H9 (cell line): Measurements from ENCODE around the gene RBM34. TPM values are rescaled to one million over a fixed set of nuclear protein-coding genes. Genes with fewer than 3 reads are reported as not detected.

Experiments
- DNase-seq: peaks from one replicate; pipeline ENCODE4 v3.0.0-alpha.2; 2017
- H2AFZ ChIP-seq: one replicate; pipeline ENCODE4 v1.6.1; 2013; ENCODE audit warnings: mild to moderate bottlenecking, low read length, control low read depth, moderate library complexity
- H2AK5ac ChIP-seq: 2 replicates; pipeline ENCODE4 v1.6.1; 2013; ENCODE audit warnings: low read length, control low read depth, mixed read lengths; ENCODE audit not compliant: insufficient read length
- H2BK120ac ChIP-seq: one replicate; pipeline ENCODE4 v1.6.1; 2013; ENCODE audit warnings: low read depth, mild to moderate bottlenecking, low read length, control low read depth, inconsistent platforms; ENCODE audit not compliant: poor library complexity, severe bottlenecking
- H2BK12ac ChIP-seq: 2 replicates; pipeline ENCODE4 v1.6.1; 2013; ENCODE audit warnings: low read length, control low read depth, mixed read lengths, low read depth; ENCODE audit not compliant: insufficient read length
- H2BK15ac ChIP-seq: 2 replicates; pipeline ENCODE4 v1.6.1; 2013; ENCODE audit warnings: low read depth, low read length, control low read depth
- H2BK20ac ChIP-seq: one replicate; pipeline ENCODE4 v1.6.1; 2013; ENCODE audit warnings: low read depth, mild to moderate bottlenecking, low read length, control low read depth, inconsistent platforms; ENCODE audit not compliant: poor library complexity, severe bottlenecking
- H2BK5ac ChIP-seq: 2 replicates; pipeline ENCODE4 v1.6.1; 2013; ENCODE audit warnings: low read length, control low read depth, mixed read lengths; ENCODE audit not compliant: insufficient read length
- H3K14ac ChIP-seq: 2 replicates; pipeline ENCODE4 v1.6.1; 2013; ENCODE audit warnings: low read length, control low read depth; ENCODE audit not compliant: insufficient read depth
- H3K18ac ChIP-seq: 2 replicates; pipeline ENCODE4 v1.6.1; 2013; ENCODE audit warnings: low read depth, mild to moderate bottlenecking, mixed read lengths, low read length, control low read depth; ENCODE audit not compliant: insufficient read length
- H3K23ac ChIP-seq: 2 replicates; pipeline ENCODE4 v1.6.1; 2013; ENCODE audit warnings: low read length, control low read depth, mixed read lengths, low read depth; ENCODE audit not compliant: insufficient read length
- H3K23me2 ChIP-seq: 2 replicates; pipeline ENCODE4 v1.6.1; 2013; ENCODE audit warnings: low read depth, mild to moderate bottlenecking, mixed read lengths, low read length, control low read depth; ENCODE audit not compliant: insufficient read length, poor library complexity, severe bottlenecking
- H3K27ac ChIP-seq: 2 replicates; pipeline ENCODE4 v1.5.1; 2013; ENCODE audit warnings: low read length, control low read depth, mixed read lengths, low read depth; ENCODE audit not compliant: insufficient read length
- H3K27me3 ChIP-seq: 2 replicates; pipeline ENCODE4 v1.6.1; 2013; ENCODE audit warnings: low read length, control low read depth, inconsistent platforms; ENCODE audit not compliant: insufficient read depth
- H3K4ac ChIP-seq: 2 replicates; pipeline ENCODE4 v1.6.1; 2013; ENCODE audit warnings: low read depth, mild to moderate bottlenecking, control low read depth, inconsistent platforms, low read length, moderate library complexity
- H3K4me1 ChIP-seq: 2 replicates; pipeline ENCODE4 v1.6.1; 2013; ENCODE audit warnings: low read length, control low read depth, inconsistent platforms; ENCODE audit not compliant: insufficient read depth
- H3K4me2 ChIP-seq: 2 replicates; pipeline ENCODE4 v1.6.1; 2013; ENCODE audit warnings: low read length, control low read depth, mixed read lengths; ENCODE audit not compliant: insufficient read length, insufficient read depth
- H3K56ac ChIP-seq: 2 replicates; pipeline ENCODE4 v1.6.1; 2013; ENCODE audit warnings: low read depth, mild to moderate bottlenecking, mixed read lengths, low read length, control low read depth; ENCODE audit not compliant: insufficient read length
- H3K79me1 ChIP-seq: 2 replicates; pipeline ENCODE4 v1.6.1; 2013; ENCODE audit warnings: low read depth, mild to moderate bottlenecking, moderate library complexity, low read length, control low read depth, inconsistent platforms; ENCODE audit not compliant: insufficient read depth, poor library complexity, severe bottlenecking
- H3K79me2 ChIP-seq: 2 replicates; pipeline ENCODE4 v1.6.1; 2013; ENCODE audit warnings: low read length, control low read depth, inconsistent platforms; ENCODE audit not compliant: insufficient read depth
- H3K9ac ChIP-seq: 2 replicates; pipeline ENCODE4 v1.6.1; 2013; ENCODE audit warnings: low read length, control low read depth, mixed read lengths; ENCODE audit not compliant: insufficient read length; ENCODE audit errors: extremely low read depth
- H3K9me3 ChIP-seq: one replicate; pipeline ENCODE4 v1.6.1; 2013; ENCODE audit warnings: low read depth, low read length, inconsistent platforms; ENCODE audit not compliant: control insufficient read depth
- H3T11ph ChIP-seq: one replicate; pipeline ENCODE4 v1.6.1; 2013; ENCODE audit warnings: mild to moderate bottlenecking, low read length, control low read depth, inconsistent platforms
- H4K20me1 ChIP-seq: one replicate; pipeline ENCODE4 v1.6.1; 2013; ENCODE audit not compliant: control insufficient read depth, insufficient read length, insufficient read depth
- H4K5ac ChIP-seq: 2 replicates; pipeline ENCODE4 v1.6.1; 2013; ENCODE audit warnings: low read depth, mild to moderate bottlenecking, mixed read lengths, low read length, control low read depth; ENCODE audit not compliant: insufficient read length
- H4K8ac ChIP-seq: replicated peaks from 2 replicates; pipeline ENCODE4 v1.6.1; 2013; ENCODE audit warnings: low read length, control low read depth, mixed read lengths, low read depth; ENCODE audit not compliant: insufficient read length
- H4K91ac ChIP-seq: 2 replicates; pipeline ENCODE4 v1.6.1; 2013; ENCODE audit warnings: low read depth, mild to moderate bottlenecking, moderate library complexity, mixed read lengths, low read length, control low read depth; ENCODE audit not compliant: insufficient read length
- H3K27ac Mint-ChIP-seq, 3 experiments: 2 replicates in 2 of 3; 3 replicates in 1 of 3; pipeline ENCODE4 v1.8.0; 2020 to 2021; ENCODE audit warnings: mixed read lengths in 3 of 3, mild to moderate bottlenecking in 1 of 3, moderate library complexity in 1 of 3
- H3K27me3 Mint-ChIP-seq: 2 replicates; pipeline ENCODE4 v1.8.0; 2021; ENCODE audit warnings: low read depth, mild to moderate bottlenecking, moderate library complexity, mixed read lengths
- H3K36me3 Mint-ChIP-seq, 3 experiments: 2 replicates in 2 of 3; 3 replicates in 1 of 3; pipeline ENCODE4 v1.8.0; 2020 to 2021; ENCODE audit warnings: low read depth in 3 of 3, mixed read lengths in 3 of 3; ENCODE audit not compliant: insufficient read depth in 1 of 3
- H3K4me1 Mint-ChIP-seq, 2 experiments: 2 replicates each; pipeline ENCODE4 v1.8.0; 2020; ENCODE audit warnings: mixed read lengths in 2 of 2
- H3K4me3 Mint-ChIP-seq, 2 experiments: 2 replicates in 1 of 2; 3 replicates in 1 of 2; pipeline ENCODE4 v1.8.0; 2020 to 2021; ENCODE audit warnings: mild to moderate bottlenecking in 2 of 2, mixed read lengths in 2 of 2, moderate library complexity in 1 of 2
- H3K9me3 Mint-ChIP-seq, 2 experiments: 2 replicates in 1 of 2; 3 replicates in 1 of 2; pipeline ENCODE4 v1.8.0; 2020; ENCODE audit warnings: mild to moderate bottlenecking in 2 of 2, mixed read lengths in 2 of 2, moderate library complexity in 1 of 2
- CTCF ChIP-seq: fragments of 200-600 bp; sonication (generic); conservative IDR thresholded peaks from 3 replicates; pipeline ENCODE4 v1.8.0; 2021; ENCODE audit warnings: antibody characterized with exemption, mild to moderate bottlenecking
- WGBS: extraction: QIAGEN DNeasy Blood & Tissue Kit; methylation state at CpG from one replicate; pipeline ENCODE4 v1.1.7; 2013; ENCODE audit warnings: missing lambda C conversion rate, low lambda C conversion rate, mixed read lengths; ENCODE audit not compliant: insufficient read length; ENCODE audit errors: extremely low coverage; 5-methylcytosine and 5-hydroxymethylcytosine counted together
- total RNA-seq: library from RNA; stranded (reverse); gene quantifications from 2 replicates; pipeline ENCODE4 v1.2.1, GENCODE V29; 2021

The RBM34 gene
- total RNA-seq, 1 experiment from 2014 or later = 121 TPM

- H4K8ac ChIP-seq = no peak overlapping the region
- no peak overlapping the region for H3K18ac ChIP-seq
- no peak overlapping the region for H4K5ac ChIP-seq
- H3K27ac Mint-ChIP-seq = no peak overlapping the region
- no peaks in the 10 kb centered on the region for H4K20me1 ChIP-seq
- WGBS = no CpG with 5 or more reads among the region's 3 CpGs
- H2BK20ac ChIP-seq = no peak overlapping the region
- no peak overlapping the region for H3K14ac ChIP-seq
- no peak overlapping the region for H2AK5ac ChIP-seq
- H3K4me1 ChIP-seq = no peaks in the 10 kb centered on the region
- H3K4me3 Mint-ChIP-seq = no peak overlapping the region
- no peaks in the 10 kb centered on the region for H3K79me1 ChIP-seq
- no peak overlapping the region for H2AFZ ChIP-seq
- H3K23me2 ChIP-seq = peaks cover 3% of the 10 kb centered on the region
- H3K79me2 ChIP-seq = no peaks in the 10 kb centered on the region; the same call in 1 of the 2 replicates
- no peak overlapping the region for H3K4me2 ChIP-seq
- no peaks in the 10 kb centered on the region for H3K27me3 ChIP-seq
- no peak overlapping the region for H3K23ac ChIP-seq
- no peaks in the 10 kb centered on the region for H3K9me3 Mint-ChIP-seq
- H2BK120ac ChIP-seq = no peak overlapping the region
- peaks cover 3 to 9% of the 10 kb centered on the region in 2 experiments for H3K4me1 Mint-ChIP-seq
- TF ChIP-seq CTCF = no peak; the same call in 2 of the 3 replicates
- no peak overlapping the region for H3K56ac ChIP-seq
- no peak overlapping the region for H3T11ph ChIP-seq
- no peak overlapping the region for H3K9ac ChIP-seq
- no peaks in the 10 kb centered on the region; the same call in 1 of the 2 replicates for H3K27me3 Mint-ChIP-seq
- no peak overlapping the region for H3K27ac ChIP-seq
- H3K4ac ChIP-seq = no peak overlapping the region
- no peak overlapping the region for H2BK12ac ChIP-seq
- no peaks in the 10 kb centered on the region for H3K9me3 ChIP-seq
- peaks cover 18 to 56% (median 44%) of the 10 kb centered on the region in 3 experiments for H3K36me3 Mint-ChIP-seq
- no peak overlapping the region for H2BK5ac ChIP-seq
- no peak for DNase-seq
- H2BK15ac ChIP-seq = no peak overlapping the region
- no peak overlapping the region for H4K91ac ChIP-seq
Measured at GRCh38 chr1:235156265-235156664, 4.8 kb downstream of the RBM34 start.
